Omental fat pad (tissue), 4 donors: ENCODE results near the gene SORL1. TPM values are rescaled to one million over a fixed set of nuclear protein-coding genes. Genes with fewer than 3 reads are reported as not detected.

Experiments
- ATAC-seq: fragments of 150-250 bp; one replicate; pipeline ENCODE4 v1.9.1; 2016; ENCODE audit warnings: mild to moderate bottlenecking, moderate library complexity; ENCODE audit not compliant: low FRiP score
- DNase-seq: peaks from one replicate; pipeline ENCODE4 v3.0.0-alpha.2; 2019; ENCODE audit warnings: low spot score
- CTCF ChIP-seq, 3 donors: fragments of 450-650 bp; IDR thresholded peaks; one replicate each; pipeline ENCODE4 v1.5.1; 2016 to 2017; ENCODE audit warnings: antibody characterized with exemption in 3 of 3, mild to moderate bottlenecking in 3 of 3, moderate library complexity in 2 of 3
- total RNA-seq, 4 donors: library from RNA; depleted of rRNA; stranded (reverse); fragments of >200 nt; gene quantifications; one replicate each; pipeline ENCODE4 v1.1.0, GENCODE V29; 2016

The SORL1 gene
- total RNA-seq, 4 donors from 2014 or later, result 5.8 to 93.0 (median 11.1) TPM

GRCh38 chr11:121553389-121553788 lies 101.3 kb downstream of the SORL1 start:
- no peak for ATAC-seq
- TF ChIP-seq CTCF (IDR thresholded peaks at IDR 0.05), result no peak

GRCh38 chr11:121553806-121554205 lies 101.7 kb downstream of the SORL1 start:
- no peak for TF ChIP-seq CTCF (IDR thresholded peaks at IDR 0.05)
- DNase-seq (no peak), ATAC-seq (no peak)

More at GRCh38 chr11:121553389-121553788, 101.3 kb downstream of the SORL1 start:
- no peak for DNase-seq

- no peak for TF ChIP-seq CTCF (IDR thresholded peaks at IDR 0.05)
- DNase-seq (no peak), ATAC-seq (no peak)
Measured at GRCh38 chr11:121554552-121554951, 102.4 kb downstream of the SORL1 start.

GRCh38 chr11:121555121-121555520 lies 103.0 kb downstream of the SORL1 start:
- TF ChIP-seq CTCF (IDR thresholded peaks at IDR 0.05), result no peak
- ATAC-seq (no peak), DNase-seq (no peak)

GRCh38 chr11:121556937-121557336 lies 104.8 kb downstream of the SORL1 start:
- ATAC-seq, result no peak
- TF ChIP-seq CTCF (IDR thresholded peaks at IDR 0.05), result no peak
- DNase-seq, result no peak

- TF ChIP-seq CTCF (IDR thresholded peaks at IDR 0.05), result no peak
- no peak for ATAC-seq
- no peak for DNase-seq
Measured at GRCh38 chr11:121557348-121557747, 105.2 kb downstream of the SORL1 start.

- ATAC-seq (no peak), DNase-seq (no peak)
- TF ChIP-seq CTCF (IDR thresholded peaks at IDR 0.05), result no peak
Measured at GRCh38 chr11:121559606-121560200, 107.6 kb downstream of the SORL1 start.
